Measurements from ENCODE around the gene RBBP4.
"Not testable (repeated sequence)": the region's sequence is repeated elsewhere in the genome, so short reads cannot be mapped to it uniquely, and the experiment has no call there.

RBBP4 gene

GRCh38 chr1:32632829-32633228, 18.2 kb upstream of the RBBP4 start:
- Histone ChIP-seq H3K4me1 (peaks cover 0 to 4% (median 3%) of the 10 kb centered on the region in 10 experiments; a peak in 9 of 20 replicates), H3K9me3 (replicated peaks in 1 of 11) (no peaks in the 10 kb centered on the region), H3K27me3 (no peaks in the 10 kb centered on the region), H3K4me2 (no peak overlapping the region), H4K20me1 (peaks cover 0 to 40% (median 0%) of the 10 kb centered on the region in 11 experiments; a peak in 5 of 22 replicates), H3K27ac (no peak overlapping the region), H3K36me3 (peaks cover 42 to 75% (median 63%) of the 10 kb centered on the region in 11 experiments), H3K9ac (0 out of 22 replicates have a peak overlapping the region, but pooled peaks of 1 of the 11 experiments have one; percentile 28), H3K4me3 (no peak overlapping the region)
- TF ChIP-seq Cebpa-rat (IDR thresholded peaks at IDR 0.05) = no peak

GRCh38 chr1:32635508-32636277, 15.3 kb upstream of the RBBP4 start:
- Histone ChIP-seq H3K4me2 (no peak overlapping the region), H3K9me3 (replicated peaks in 1 of 11) (no peaks in the 10 kb centered on the region), H3K27me3 (no peaks in the 10 kb centered on the region), H3K4me3 (no peak overlapping the region), H4K20me1 (peaks cover 0 to 55% (median 0%) of the 10 kb centered on the region in 11 experiments; a peak in 5 of 22 replicates), H3K36me3 (peaks cover 23 to 60% (median 43%) of the 10 kb centered on the region in 11 experiments; a peak in 21 of 22 replicates), H3K27ac (no peak overlapping the region), H3K4me1 (no peaks in the 10 kb centered on the region), H3K9ac (no peak overlapping the region)
- TF ChIP-seq Cebpa-rat (IDR thresholded peaks at IDR 0.05) = no peak

GRCh38 chr1:32636914-32637645, 13.9 kb upstream of the RBBP4 start:
- Histone ChIP-seq H3K9me3 (replicated peaks in 1 of 11) (no peaks in the 10 kb centered on the region), H3K9ac (no peak overlapping the region), H3K4me2 (no peak overlapping the region), H3K27ac (no peak overlapping the region), H3K4me3 (no peak overlapping the region), H3K36me3 (peaks cover 16 to 47% (median 32%) of the 10 kb centered on the region in 11 experiments; a peak in 19 of 22 replicates), H3K27me3 (no peaks in the 10 kb centered on the region), H3K4me1 (no peaks in the 10 kb centered on the region), H4K20me1 (peaks cover 0 to 55% (median 0%) of the 10 kb centered on the region in 11 experiments; a peak in 5 of 22 replicates)
- TF ChIP-seq Cebpa-rat (IDR thresholded peaks at IDR 0.05) = no peak

- Histone ChIP-seq H4K20me1 (peaks cover 0 to 57% (median 0%) of the 10 kb centered on the region in 11 experiments; a peak in 5 of 22 replicates), H3K9me3 (replicated peaks in 1 of 11) (no peaks in the 10 kb centered on the region), H3K9ac (no peak overlapping the region), H3K4me3 (no peak overlapping the region), H3K4me2 (no peak overlapping the region), H3K4me1 (no peaks in the 10 kb centered on the region), H3K27me3 (no peaks in the 10 kb centered on the region), H3K36me3 (peaks cover 0 to 32% (median 12%) of the 10 kb centered on the region in 11 experiments; a peak in 12 of 22 replicates), H3K27ac (no peak overlapping the region)
- no peak for TF ChIP-seq Cebpa-rat (IDR thresholded peaks at IDR 0.05)
These were observed 11.4 kb upstream of the RBBP4 start for GRCh38 chr1:32639489-32640075.

GRCh38 chr1:32642292-32642827, 8.6 kb upstream of the RBBP4 start:
- not testable (repeated sequence) for H3K4me1 ChIP-seq; H3K9me3 ChIP-seq (replicated peaks in 1 of 11); H3K27me3 ChIP-seq; H3K4me2 ChIP-seq; H3K9ac ChIP-seq; H3K27ac ChIP-seq; H3K4me3 ChIP-seq
- Histone ChIP-seq H3K36me3 (peaks cover 8 to 39% (median 19%) of the 10 kb centered on the region in 11 experiments; a peak in 10 of 22 replicates), H4K20me1 (peaks cover 0 to 39% (median 0%) of the 10 kb centered on the region in 11 experiments; a peak in 4 of 22 replicates)

- Histone ChIP-seq H3K27ac (no peak overlapping the region), H3K4me1 (peaks cover 6 to 22% (median 12%) of the 10 kb centered on the region in 10 experiments; a peak in 15 of 20 replicates), H4K20me1 (peaks cover 0 to 30% (median 0%) of the 10 kb centered on the region in 11 experiments; a peak in 4 of 22 replicates), H3K9me3 (replicated peaks in 1 of 11) (no peaks in the 10 kb centered on the region), H3K36me3 (peaks cover 4 to 23% (median 16%) of the 10 kb centered on the region in 11 experiments; a peak in 8 of 22 replicates), H3K9ac (no peak overlapping the region), H3K27me3 (no peaks in the 10 kb centered on the region), H3K4me3 (no peak overlapping the region), H3K4me2 (no peak overlapping the region)
- no peak for TF ChIP-seq Cebpa-rat (IDR thresholded peaks at IDR 0.05)
These were observed 6.6 kb upstream of the RBBP4 start for GRCh38 chr1:32644426-32644825.

DNA sequence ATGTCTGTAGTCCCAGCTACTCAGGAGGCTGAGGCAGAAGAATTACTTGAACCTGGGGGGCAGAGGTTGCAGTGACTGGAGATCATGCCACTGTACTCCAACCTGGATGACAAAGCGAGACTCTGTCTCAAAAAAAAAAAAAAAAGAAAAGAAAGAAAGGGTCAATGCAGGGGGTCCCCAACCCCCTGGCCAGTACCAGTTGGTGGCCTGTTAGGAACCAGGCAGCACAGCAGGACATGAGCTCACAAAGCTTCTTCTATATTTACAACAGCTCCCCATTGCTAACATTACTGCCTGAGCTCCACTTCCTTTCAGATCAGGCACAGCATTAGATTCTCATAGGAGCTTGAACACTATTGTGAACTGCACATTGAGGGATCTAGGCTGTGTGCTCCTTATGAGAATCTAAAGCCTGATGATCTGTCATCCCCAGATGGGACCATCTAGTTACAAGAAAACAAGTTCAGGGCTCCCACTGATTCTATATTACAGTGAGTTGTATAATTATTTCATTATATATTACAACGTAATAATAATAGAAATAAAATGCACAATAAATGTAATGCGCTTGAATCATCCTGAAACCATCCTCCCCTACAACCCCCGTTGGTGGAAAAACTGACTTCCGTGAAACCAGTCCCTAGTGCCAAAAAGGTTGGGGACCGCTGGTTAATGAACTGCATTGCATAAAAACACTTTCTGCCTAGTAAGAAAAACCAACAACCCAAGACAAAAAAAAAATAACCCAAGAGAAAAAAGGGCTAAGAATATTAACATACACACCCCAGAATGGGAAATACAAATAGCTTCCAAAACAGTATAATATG, 3.5 kb upstream of the RBBP4 start:
- Histone ChIP-seq H3K27me3 (no peaks in the 10 kb centered on the region), H3K4me1 (peaks cover 13 to 30% (median 20%) of the 10 kb centered on the region in 10 experiments), H3K4me3 (no peak overlapping the region), H3K9ac (no peak overlapping the region), H4K20me1 (peaks cover 0 to 21% (median 2%) of the 10 kb centered on the region in 11 experiments; a peak in 9 of 22 replicates), H3K36me3 (peaks cover 12 to 28% (median 20%) of the 10 kb centered on the region in 11 experiments), H3K9me3 (replicated peaks in 1 of 11) (no peaks in the 10 kb centered on the region), H3K4me2 (peak overlapping the region in 2 of 11 experiments; percentile 92 to 95; a peak in 1 of 22 replicates), H3K27ac (no peak overlapping the region)
- no peak for TF ChIP-seq Cebpa-rat (IDR thresholded peaks at IDR 0.05)

DNA sequence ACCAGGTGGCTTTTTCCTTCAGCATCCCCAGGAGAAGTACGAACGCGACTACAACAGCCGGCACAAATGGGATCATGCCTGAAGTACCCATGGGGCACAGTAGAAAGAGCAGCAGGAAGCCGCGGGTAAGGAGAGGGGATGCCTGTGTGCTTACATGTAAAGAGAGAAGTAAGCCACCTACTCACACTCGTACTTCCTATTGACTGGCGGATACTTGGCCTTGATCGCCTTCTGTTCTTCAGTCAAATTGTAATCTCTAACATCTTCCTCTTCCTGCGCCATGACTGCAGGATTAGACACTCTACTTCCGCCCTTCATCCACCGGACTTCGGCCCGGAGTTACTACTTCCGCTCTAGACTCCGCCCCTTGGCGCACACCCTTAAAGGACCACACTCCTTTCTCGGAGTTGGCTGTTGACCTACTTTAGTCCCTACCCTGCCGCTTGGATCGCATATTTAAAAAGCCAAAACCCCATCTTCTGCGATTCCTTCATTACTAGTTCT, 708 bp upstream of the RBBP4 start, which contains the start of gene ZBTB8OS:
Gene ZBTB8OS, minus strand, starts transcription at position 303 of the 504 bp plus-strand sequence. Its CDS starts 21 bp downstream, at position 282.
- Histone ChIP-seq H4K20me1 (peaks cover 17 to 31% (median 27%) of the 10 kb centered on the region in 11 experiments; a peak in 20 of 22 replicates), H3K36me3 (peaks cover 38 to 52% (median 45%) of the 10 kb centered on the region in 11 experiments), H3K4me1 (peaks cover 39 to 58% (median 48%) of the 10 kb centered on the region in 10 experiments), H3K9ac (peak within 1 kb of the TSS; percentile 94 to 100 (median 98)), H3K4me3 (peak within 1 kb of the TSS; percentile 64 to 85 (median 80)), H3K27ac (peak within 1 kb of the TSS; percentile 93 to 100 (median 99)), H3K9me3 (replicated peaks in 1 of 11) (no peaks in the 10 kb centered on the region), H3K27me3 (no peaks in the 10 kb centered on the region), H3K4me2 (peak within 1 kb of the TSS; percentile 88 to 99 (median 94))
- TF ChIP-seq Cebpa-rat (IDR thresholded peaks at IDR 0.05) = no peak
